OCI-LY1 (cell line): ENCODE measurements around the gene RBBP8.

Source experiments
- H2AFZ ChIP-seq: fragments of 200-600 bp; sonication (generic), shearing (Covaris generic); 2 replicates; pipeline ENCODE4 v1.6.0; 2014; ENCODE audit warnings: antibody characterized with exemption, mild to moderate bottlenecking, low read length
- H3F3A ChIP-seq: fragments of 200-600 bp; sonication (generic), shearing (Covaris generic); 2 replicates; pipeline ENCODE4 v1.6.0; 2014; ENCODE audit warnings: mild to moderate bottlenecking, antibody characterized with exemption, low read length, moderate library complexity; ENCODE audit not compliant: insufficient read depth
- H3K27ac ChIP-seq: fragments of 200-600 bp; sonication (generic); 2 replicates; pipeline ENCODE4 v1.5.1; 2014; ENCODE audit warnings: low read length, mixed run types, mild to moderate bottlenecking, low read depth; ENCODE audit not compliant: poor library complexity, severe bottlenecking
- H3K27me3 ChIP-seq: fragments of 200-600 bp; sonication (generic); 2 replicates; pipeline ENCODE4 v1.6.0; 2014; ENCODE audit warnings: antibody characterized with exemption, mild to moderate bottlenecking, low read length, moderate library complexity; ENCODE audit not compliant: insufficient read depth
- H3K36me3 ChIP-seq: fragments of 200-600 bp; sonication (generic); 2 replicates; pipeline ENCODE4 v1.6.1; 2014; ENCODE audit warnings: mild to moderate bottlenecking, antibody characterized with exemption, low read length, moderate library complexity, mixed read lengths; ENCODE audit not compliant: insufficient read depth
- H3K4me1 ChIP-seq: fragments of 200-600 bp; sonication (generic); 2 replicates; pipeline ENCODE4 v1.5.1; 2014; ENCODE audit warnings: mild to moderate bottlenecking, low read length, moderate library complexity; ENCODE audit not compliant: insufficient read depth, severe bottlenecking
- H3K4me2 ChIP-seq: fragments of 200-600 bp; sonication (generic), shearing (Covaris generic); 2 replicates; pipeline ENCODE4 v1.6.1; 2014; ENCODE audit warnings: low read length
- H3K4me3 ChIP-seq: fragments of 200-600 bp; sonication (generic); 2 replicates; pipeline ENCODE4 v1.5.1; 2014; ENCODE audit warnings: low read length, low read depth, mild to moderate bottlenecking, mixed read lengths; ENCODE audit not compliant: poor library complexity, severe bottlenecking
- H3K79me2 ChIP-seq: fragments of 200-600 bp; shearing (Covaris generic); 2 replicates; pipeline ENCODE4 v1.6.1; 2016; ENCODE audit warnings: mixed run types, low read length, mixed read lengths; ENCODE audit not compliant: insufficient read depth
- H3K9ac ChIP-seq: fragments of 200-600 bp; sonication (generic), shearing (Covaris generic); 2 replicates; pipeline ENCODE4 v1.6.1; 2014; ENCODE audit warnings: mild to moderate bottlenecking, low read length, mixed read lengths
- H3K9me2 ChIP-seq: fragments of 200-600 bp; sonication (generic), shearing (Covaris generic); 2 replicates; pipeline ENCODE4 v1.6.1; 2014; ENCODE audit warnings: low read depth, mild to moderate bottlenecking, low read length, mixed read lengths
- H3K9me3 ChIP-seq: fragments of 200-600 bp; shearing (Covaris generic); 2 replicates; pipeline ENCODE4 v1.6.1; 2014; ENCODE audit warnings: low read length, mixed read lengths
- H4K20me1 ChIP-seq: fragments of 200-600 bp; sonication (generic), shearing (Covaris generic); 2 replicates; pipeline ENCODE4 v1.6.0; 2016; ENCODE audit warnings: mild to moderate bottlenecking, low read length; ENCODE audit not compliant: insufficient read depth
- EZH2 ChIP-seq: fragments of 200-600 bp; sonication (generic), shearing (Covaris generic); IDR thresholded peaks from 2 replicates; pipeline ENCODE4 v1.8.0; 2017; ENCODE audit warnings: borderline replicate concordance, mixed run types, mild to moderate bottlenecking, antibody characterized with exemption, low read length, moderate library complexity, mixed read lengths
- TF ChIP-seq, protein P1 (sequence below): fragments of 200-600 bp; sonication (generic), shearing (Covaris generic); IDR thresholded peaks from 2 replicates; pipeline ENCODE4 v1.5.1; 2017; ENCODE audit warnings: mild to moderate bottlenecking, antibody characterized with exemption, low read length, moderate library complexity, mixed read lengths

The RBBP8 gene

DNA sequence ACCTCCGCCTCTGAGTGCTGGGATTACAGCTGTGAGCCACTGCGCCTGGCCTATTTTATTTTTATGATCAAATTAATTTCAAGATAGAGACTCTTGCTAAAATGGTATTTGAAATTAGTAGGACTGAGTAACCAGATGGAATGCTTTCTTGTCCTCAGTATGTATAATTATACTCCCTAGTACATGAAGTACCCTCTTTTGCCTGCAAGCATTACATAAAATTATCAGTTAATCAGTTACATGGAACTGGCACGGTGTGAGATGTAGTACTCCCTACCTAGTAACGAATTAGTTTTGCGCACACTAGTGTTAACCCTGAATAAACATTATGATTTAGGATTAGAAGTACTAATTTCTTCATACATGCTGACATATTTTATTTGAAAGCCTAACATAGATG, 41.6 kb downstream of the RBBP8 start:
- TF ChIP-seq, protein P1, sequence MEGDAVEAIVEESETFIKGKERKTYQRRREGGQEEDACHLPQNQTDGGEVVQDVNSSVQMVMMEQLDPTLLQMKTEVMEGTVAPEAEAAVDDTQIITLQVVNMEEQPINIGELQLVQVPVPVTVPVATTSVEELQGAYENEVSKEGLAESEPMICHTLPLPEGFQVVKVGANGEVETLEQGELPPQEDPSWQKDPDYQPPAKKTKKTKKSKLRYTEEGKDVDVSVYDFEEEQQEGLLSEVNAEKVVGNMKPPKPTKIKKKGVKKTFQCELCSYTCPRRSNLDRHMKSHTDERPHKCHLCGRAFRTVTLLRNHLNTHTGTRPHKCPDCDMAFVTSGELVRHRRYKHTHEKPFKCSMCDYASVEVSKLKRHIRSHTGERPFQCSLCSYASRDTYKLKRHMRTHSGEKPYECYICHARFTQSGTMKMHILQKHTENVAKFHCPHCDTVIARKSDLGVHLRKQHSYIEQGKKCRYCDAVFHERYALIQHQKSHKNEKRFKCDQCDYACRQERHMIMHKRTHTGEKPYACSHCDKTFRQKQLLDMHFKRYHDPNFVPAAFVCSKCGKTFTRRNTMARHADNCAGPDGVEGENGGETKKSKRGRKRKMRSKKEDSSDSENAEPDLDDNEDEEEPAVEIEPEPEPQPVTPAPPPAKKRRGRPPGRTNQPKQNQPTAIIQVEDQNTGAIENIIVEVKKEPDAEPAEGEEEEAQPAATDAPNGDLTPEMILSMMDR = no peak
- TF ChIP-seq EZH2 = no peak
- Histone ChIP-seq H3K9me3 (no peaks in the 10 kb centered on the region), H3K79me2 (no peaks in the 10 kb centered on the region; the same call in 1 of the 2 replicates), H3K36me3 (peaks cover 92% of the 10 kb centered on the region), H3K27me3 (no peaks in the 10 kb centered on the region), H3K4me1 (no peaks in the 10 kb centered on the region), H3F3A (no peaks in the 10 kb centered on the region), H2AFZ (no peak overlapping the region), H3K4me3 (no peak overlapping the region), H3K27ac (no peak overlapping the region), H3K9ac (no peak overlapping the region), H4K20me1 (0 out of 2 replicates have a peak, but pooled peaks cover 3% of the 10 kb centered on the region), H3K4me2 (no peak overlapping the region), H3K9me2 (no peaks in the 10 kb centered on the region)

DNA sequence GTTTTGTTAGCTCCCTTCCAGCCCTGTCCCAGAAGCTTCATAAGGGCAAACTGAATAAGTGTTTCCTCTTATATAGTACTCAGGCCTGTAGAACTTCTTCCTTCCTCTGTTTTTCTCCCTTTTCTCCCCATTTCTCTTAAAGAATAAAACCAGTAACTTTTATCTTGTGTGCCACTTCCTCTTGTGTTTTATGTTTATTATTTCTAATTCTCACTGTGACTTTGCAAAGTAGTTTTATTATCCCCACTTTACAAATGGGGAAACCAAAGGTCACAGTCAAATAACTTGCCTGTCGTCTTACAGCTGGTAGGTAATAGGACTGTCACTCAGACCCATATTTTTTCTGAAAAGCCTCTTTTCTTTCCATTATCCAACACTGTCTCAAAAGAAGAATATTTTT, 42.4 kb downstream of the RBBP8 start:
- Histone ChIP-seq H4K20me1 (no peaks in the 10 kb centered on the region), H3K27ac (no peak overlapping the region), H3K79me2 (no peaks in the 10 kb centered on the region), H3F3A (no peaks in the 10 kb centered on the region), H3K4me1 (no peaks in the 10 kb centered on the region), H3K4me3 (no peak overlapping the region), H3K9me2 (no peaks in the 10 kb centered on the region), H3K27me3 (no peaks in the 10 kb centered on the region), H3K9me3 (no peaks in the 10 kb centered on the region), H3K4me2 (no peak overlapping the region), H2AFZ (no peak overlapping the region), H3K36me3 (peaks cover 92% of the 10 kb centered on the region), H3K9ac (no peak overlapping the region)
- TF ChIP-seq, protein P1 = no peak
- TF ChIP-seq EZH2 = no peak

GRCh38 chr18:22977847-22978701, 44.9 kb downstream of the RBBP8 start:
- no peak overlapping the region for H3K4me2 ChIP-seq
- H4K20me1 ChIP-seq = no peaks in the 10 kb centered on the region
- H3K4me3 ChIP-seq = no peak overlapping the region
- TF ChIP-seq, protein P1 = no peak
- TF ChIP-seq EZH2 = no peak
- H3K9me2 ChIP-seq = no peaks in the 10 kb centered on the region
- H3F3A ChIP-seq = no peaks in the 10 kb centered on the region
- no peaks in the 10 kb centered on the region for H3K79me2 ChIP-seq
- no peaks in the 10 kb centered on the region for H3K9me3 ChIP-seq
- no peaks in the 10 kb centered on the region for H3K27me3 ChIP-seq
- no peaks in the 10 kb centered on the region for H3K4me1 ChIP-seq
- H3K27ac ChIP-seq = no peak overlapping the region
- H2AFZ ChIP-seq = no peak overlapping the region
- no peak overlapping the region for H3K9ac ChIP-seq
- peaks cover 88% of the 10 kb centered on the region for H3K36me3 ChIP-seq
